T-helper 22 cell (primary cell): ENCODE data around the gene GFRA1.

ENCODE experiments used
- DNase-seq: peaks from one replicate; pipeline ENCODE4 v3.0.0-alpha.2; 2020; ENCODE audit warnings: low read depth

GFRA1 gene

GRCh38 chr10:116160271-116160670 is 112.7 kb downstream of the GFRA1 start:
- no peak for DNase-seq

- DNase-seq, result no peak
Observed at GRCh38 chr10:116159197-116159596, 113.8 kb downstream of the GFRA1 start.

- no peak for DNase-seq
Observed at GRCh38 chr10:116158036-116158435, 115.0 kb downstream of the GFRA1 start.

- DNase-seq, result no peak
Observed at GRCh38 chr10:116157485-116157884, 115.5 kb downstream of the GFRA1 start.

GRCh38 chr10:116156819-116157218 is 116.2 kb downstream of the GFRA1 start:
- DNase-seq, result no peak

- DNase-seq, result no peak
Observed at GRCh38 chr10:116155191-116155590, 117.8 kb downstream of the GFRA1 start.

- DNase-seq, result no peak
Observed at GRCh38 chr10:116154651-116155050, 118.4 kb downstream of the GFRA1 start.

- no peak for DNase-seq
Observed at GRCh38 chr10:116151076-116151475, 121.9 kb downstream of the GFRA1 start.

GRCh38 chr10:116150606-116151005 is 122.4 kb downstream of the GFRA1 start:
- DNase-seq, result no peak

- DNase-seq, result no peak
Observed at GRCh38 chr10:116147147-116147905, 125.7 kb downstream of the GFRA1 start.

- no peak for DNase-seq
Observed at GRCh38 chr10:116146372-116147140, 126.5 kb downstream of the GFRA1 start.

- no peak for DNase-seq
Observed at GRCh38 chr10:116143673-116144222, 129.3 kb downstream of the GFRA1 start.

GRCh38 chr10:116141855-116142254 is 131.2 kb downstream of the GFRA1 start:
- DNase-seq, result no peak

GRCh38 chr10:116141246-116141645 is 131.8 kb downstream of the GFRA1 start:
- DNase-seq, result no peak

GRCh38 chr10:116139886-116140285 is 133.1 kb downstream of the GFRA1 start:
- DNase-seq, result no peak

GRCh38 chr10:116138897-116139296 is 134.1 kb downstream of the GFRA1 start:
- DNase-seq, result no peak

- no peak for DNase-seq
Observed at GRCh38 chr10:116136261-116136660, 136.7 kb downstream of the GFRA1 start.

GRCh38 chr10:116134322-116134721 is 138.7 kb downstream of the GFRA1 start:
- DNase-seq, result no peak

- no peak for DNase-seq
Observed at GRCh38 chr10:116133634-116134033, 139.4 kb downstream of the GFRA1 start.

GRCh38 chr10:116132780-116133399 is 140.1 kb downstream of the GFRA1 start:
- no peak for DNase-seq

- DNase-seq, result no peak
Observed at GRCh38 chr10:116130006-116130405, 143.0 kb downstream of the GFRA1 start.

GRCh38 chr10:116126954-116127695 is 145.9 kb downstream of the GFRA1 start:
- no peak for DNase-seq
